OCI-LY1 (cell line): Measurements from ENCODE around the gene HOTAIR.

ENCODE experiments used
- H2AFZ ChIP-seq: fragments of 200-600 bp; sonication (generic), shearing (Covaris generic); 2 replicates; pipeline ENCODE4 v1.6.0; 2014; ENCODE audit warnings: antibody characterized with exemption, mild to moderate bottlenecking, low read length
- H3F3A ChIP-seq: fragments of 200-600 bp; sonication (generic), shearing (Covaris generic); 2 replicates; pipeline ENCODE4 v1.6.0; 2014; ENCODE audit warnings: mild to moderate bottlenecking, antibody characterized with exemption, low read length, moderate library complexity; ENCODE audit not compliant: insufficient read depth
- H3K27ac ChIP-seq: fragments of 200-600 bp; sonication (generic); 2 replicates; pipeline ENCODE4 v1.5.1; 2014; ENCODE audit warnings: low read length, mixed run types, mild to moderate bottlenecking, low read depth; ENCODE audit not compliant: poor library complexity, severe bottlenecking
- H3K27me3 ChIP-seq: fragments of 200-600 bp; sonication (generic); 2 replicates; pipeline ENCODE4 v1.6.0; 2014; ENCODE audit warnings: antibody characterized with exemption, mild to moderate bottlenecking, low read length, moderate library complexity; ENCODE audit not compliant: insufficient read depth
- H3K36me3 ChIP-seq: fragments of 200-600 bp; sonication (generic); 2 replicates; pipeline ENCODE4 v1.6.1; 2014; ENCODE audit warnings: mild to moderate bottlenecking, antibody characterized with exemption, low read length, moderate library complexity, mixed read lengths; ENCODE audit not compliant: insufficient read depth
- H3K4me1 ChIP-seq: fragments of 200-600 bp; sonication (generic); 2 replicates; pipeline ENCODE4 v1.5.1; 2014; ENCODE audit warnings: mild to moderate bottlenecking, low read length, moderate library complexity; ENCODE audit not compliant: insufficient read depth, severe bottlenecking
- H3K4me2 ChIP-seq: fragments of 200-600 bp; sonication (generic), shearing (Covaris generic); 2 replicates; pipeline ENCODE4 v1.6.1; 2014; ENCODE audit warnings: low read length
- H3K4me3 ChIP-seq: fragments of 200-600 bp; sonication (generic); 2 replicates; pipeline ENCODE4 v1.5.1; 2014; ENCODE audit warnings: low read length, low read depth, mild to moderate bottlenecking, mixed read lengths; ENCODE audit not compliant: poor library complexity, severe bottlenecking
- H3K79me2 ChIP-seq: fragments of 200-600 bp; shearing (Covaris generic); 2 replicates; pipeline ENCODE4 v1.6.1; 2016; ENCODE audit warnings: mixed run types, low read length, mixed read lengths; ENCODE audit not compliant: insufficient read depth
- H3K9ac ChIP-seq: fragments of 200-600 bp; sonication (generic), shearing (Covaris generic); 2 replicates; pipeline ENCODE4 v1.6.1; 2014; ENCODE audit warnings: mild to moderate bottlenecking, low read length, mixed read lengths
- H3K9me2 ChIP-seq: fragments of 200-600 bp; sonication (generic), shearing (Covaris generic); 2 replicates; pipeline ENCODE4 v1.6.1; 2014; ENCODE audit warnings: low read depth, mild to moderate bottlenecking, low read length, mixed read lengths
- H3K9me3 ChIP-seq: fragments of 200-600 bp; shearing (Covaris generic); 2 replicates; pipeline ENCODE4 v1.6.1; 2014; ENCODE audit warnings: low read length, mixed read lengths
- H4K20me1 ChIP-seq: fragments of 200-600 bp; sonication (generic), shearing (Covaris generic); 2 replicates; pipeline ENCODE4 v1.6.0; 2016; ENCODE audit warnings: mild to moderate bottlenecking, low read length; ENCODE audit not compliant: insufficient read depth
- EZH2 ChIP-seq: fragments of 200-600 bp; sonication (generic), shearing (Covaris generic); IDR thresholded peaks from 2 replicates; pipeline ENCODE4 v1.8.0; 2017; ENCODE audit warnings: borderline replicate concordance, mixed run types, mild to moderate bottlenecking, antibody characterized with exemption, low read length, moderate library complexity, mixed read lengths
- TF ChIP-seq, protein P1 (sequence below): fragments of 200-600 bp; sonication (generic), shearing (Covaris generic); IDR thresholded peaks from 2 replicates; pipeline ENCODE4 v1.5.1; 2017; ENCODE audit warnings: mild to moderate bottlenecking, antibody characterized with exemption, low read length, moderate library complexity, mixed read lengths

HOTAIR gene

GRCh38 chr12:53973236-53974042 lies 1.3 kb downstream of the HOTAIR start:
- no peak overlapping the region for H3K4me3 ChIP-seq
- TF ChIP-seq EZH2, result no peak
- TF ChIP-seq, protein P1, sequence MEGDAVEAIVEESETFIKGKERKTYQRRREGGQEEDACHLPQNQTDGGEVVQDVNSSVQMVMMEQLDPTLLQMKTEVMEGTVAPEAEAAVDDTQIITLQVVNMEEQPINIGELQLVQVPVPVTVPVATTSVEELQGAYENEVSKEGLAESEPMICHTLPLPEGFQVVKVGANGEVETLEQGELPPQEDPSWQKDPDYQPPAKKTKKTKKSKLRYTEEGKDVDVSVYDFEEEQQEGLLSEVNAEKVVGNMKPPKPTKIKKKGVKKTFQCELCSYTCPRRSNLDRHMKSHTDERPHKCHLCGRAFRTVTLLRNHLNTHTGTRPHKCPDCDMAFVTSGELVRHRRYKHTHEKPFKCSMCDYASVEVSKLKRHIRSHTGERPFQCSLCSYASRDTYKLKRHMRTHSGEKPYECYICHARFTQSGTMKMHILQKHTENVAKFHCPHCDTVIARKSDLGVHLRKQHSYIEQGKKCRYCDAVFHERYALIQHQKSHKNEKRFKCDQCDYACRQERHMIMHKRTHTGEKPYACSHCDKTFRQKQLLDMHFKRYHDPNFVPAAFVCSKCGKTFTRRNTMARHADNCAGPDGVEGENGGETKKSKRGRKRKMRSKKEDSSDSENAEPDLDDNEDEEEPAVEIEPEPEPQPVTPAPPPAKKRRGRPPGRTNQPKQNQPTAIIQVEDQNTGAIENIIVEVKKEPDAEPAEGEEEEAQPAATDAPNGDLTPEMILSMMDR, result no peak
- no peak overlapping the region for H3K9ac ChIP-seq
- H4K20me1 ChIP-seq, result no peaks in the 10 kb centered on the region
- no peaks in the 10 kb centered on the region for H3K79me2 ChIP-seq
- no peak overlapping the region for H2AFZ ChIP-seq
- H3K27ac ChIP-seq, result no peak overlapping the region
- no peaks in the 10 kb centered on the region for H3K36me3 ChIP-seq
- peaks cover 3% of the 10 kb centered on the region for H3K4me1 ChIP-seq
- no peaks in the 10 kb centered on the region for H3K9me2 ChIP-seq
- no peak overlapping the region for H3K4me2 ChIP-seq
- H3K9me3 ChIP-seq, result no peaks in the 10 kb centered on the region
- H3K27me3 ChIP-seq, result no peaks in the 10 kb centered on the region
- no peaks in the 10 kb centered on the region for H3F3A ChIP-seq

GRCh38 chr12:53972722-53973235 lies 2.0 kb downstream of the HOTAIR start, which contains the start of gene HOXC11:
TSS of gene HOXC11 (plus strand) at chr12:53973126. CDS start at chr12:53973242, 116 bp downstream.
- Histone ChIP-seq H3K79me2 (no peaks in the 10 kb centered on the region), H2AFZ (no peak within 1 kb of the TSS), H3K27ac (no peak within 1 kb of the TSS), H3K9me2 (no peaks in the 10 kb centered on the region), H3K9ac (no peak within 1 kb of the TSS), H3K9me3 (no peaks in the 10 kb centered on the region), H4K20me1 (no peaks in the 10 kb centered on the region), H3K36me3 (no peaks in the 10 kb centered on the region), H3K4me2 (no peak within 1 kb of the TSS), H3F3A (no peaks in the 10 kb centered on the region), H3K4me1 (peaks cover under 1% of the 10 kb centered on the region), H3K4me3 (no peak within 1 kb of the TSS), H3K27me3 (0 out of 2 replicates have a peak, but pooled peaks cover 3% of the 10 kb centered on the region)
- no peak for TF ChIP-seq EZH2
- TF ChIP-seq, protein P1, result no peak

DNA sequence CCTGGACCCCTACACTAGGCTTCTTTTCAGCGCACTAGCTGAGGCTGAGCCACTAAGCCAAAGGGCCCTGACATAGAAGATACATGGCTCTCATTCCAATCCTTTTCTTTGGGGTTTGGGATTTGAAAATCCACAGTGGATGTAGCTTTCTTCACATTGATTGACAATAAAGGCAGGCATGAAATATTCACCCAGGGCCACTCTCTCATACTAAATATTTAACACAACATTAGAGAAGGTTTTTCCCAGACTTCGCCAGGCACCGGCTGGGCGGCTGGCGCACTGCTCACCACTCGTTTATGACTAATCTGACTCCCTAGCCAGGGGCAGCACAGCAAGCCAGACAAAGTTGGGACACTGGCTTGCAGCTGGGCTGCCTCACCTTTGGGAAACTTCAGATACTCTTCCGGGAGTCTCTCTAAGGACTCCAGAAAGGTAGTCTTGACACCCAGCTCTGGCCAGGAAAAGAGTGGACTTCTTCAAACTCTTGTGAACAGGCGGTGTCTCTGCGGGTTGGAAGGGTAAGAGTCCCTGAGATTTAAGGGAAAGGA lies 2.5 kb downstream of the HOTAIR start:
- H3K79me2 ChIP-seq, result no peaks in the 10 kb centered on the region
- H3K9ac ChIP-seq, result no peak overlapping the region
- H3K27ac ChIP-seq, result no peak overlapping the region
- no peaks in the 10 kb centered on the region for H3K4me1 ChIP-seq
- H3K27me3 ChIP-seq, result peaks cover 7% of the 10 kb centered on the region; the same call in 1 of the 2 replicates
- H3K9me3 ChIP-seq, result no peaks in the 10 kb centered on the region
- no peak overlapping the region for H3K4me2 ChIP-seq
- H3F3A ChIP-seq, result no peaks in the 10 kb centered on the region
- no peak overlapping the region for H3K4me3 ChIP-seq
- H4K20me1 ChIP-seq, result no peaks in the 10 kb centered on the region
- H3K36me3 ChIP-seq, result no peaks in the 10 kb centered on the region
- no peak overlapping the region for H2AFZ ChIP-seq
- no peak for TF ChIP-seq EZH2
- TF ChIP-seq, protein P1, result no peak
- H3K9me2 ChIP-seq, result no peaks in the 10 kb centered on the region
